Left lung (tissue), 10 donors: ENCODE data around the gene EXOC7. TPM values are rescaled to one million over a fixed set of nuclear protein-coding genes. Genes with fewer than 3 reads are reported as not detected.
A peak's percentile ranks its signal among the peaks of the same experiment; 100 is the strongest.

Experiments used
- ATAC-seq: fragments of 200-7000 bp; cut with Tn5 transposase; one replicate; pipeline ENCODE4 v1.9.1; 2020; ENCODE audit warnings: moderate library complexity
- DNase-seq, 4 donors: peaks; one replicate each; pipeline ENCODE4 v3.0.0-alpha.2; 2013 to 2020
- H3K27ac ChIP-seq, 2 donors: fragments of 200-600 bp; sonication (generic) in 1 of 2; one replicate each; pipeline versions ENCODE4 v1.5.0 to v1.8.0; 2020 to 2021
- H3K27me3 ChIP-seq, 2 donors: fragments of 200-600 bp; sonication (generic) in 1 of 2; one replicate each; pipeline versions ENCODE4 v1.5.0 to v1.8.0; 2020 to 2021
- H3K36me3 ChIP-seq, 2 donors: fragments of 200-600 bp; sonication (generic) in 1 of 2; one replicate each; pipeline versions ENCODE4 v1.5.0 to v1.8.0; 2020 to 2021
- H3K4me1 ChIP-seq, 2 donors: fragments of 200-600 bp; one replicate each; pipeline ENCODE4 v1.8.0; 2021
- H3K4me3 ChIP-seq, 2 donors: fragments of 200-600 bp; sonication (generic) in 1 of 2; one replicate each; pipeline versions ENCODE4 v1.5.0 to v1.8.0; 2020 to 2021; ENCODE audit warnings: mild to moderate bottlenecking in 1 of 2
- H3K9me3 ChIP-seq, 2 donors: fragments of 200-600 bp; sonication (generic) in 1 of 2; one replicate each; pipeline versions ENCODE4 v1.5.0 to v1.8.0; 2020 to 2021
- CTCF ChIP-seq, 2 donors: fragments of 200-600 bp; sonication (generic) in 1 of 2; IDR thresholded peaks; one replicate each; pipeline versions ENCODE4 v1.5.0 to v1.8.0; 2021; ENCODE audit warnings: antibody characterized with exemption in 2 of 2
- intact Hi-C, 2 donors: fragments of 100-400 bp; cut with DNase I; formaldehyde crosslinking; loops; one replicate each; pipeline versions ENCODE4 v1.11.2 to v1.14.2; 2022
- polyA plus RNA-seq, 6 donors: library from polyadenylated mRNA; unstranded; fragments of 120-200 nt; gene quantifications; one replicate each; pipeline ENCODE4 v1.2.1, GENCODE V29; 2013; ENCODE audit not compliant: insufficient read length in 6 of 6
- total RNA-seq, 2 donors: library from RNA; stranded (reverse); fragmentation: NEBNext Ultra II Directional; extraction: Animal tissue kit (Norgen Biotek cat#: 25700); gene quantifications; one replicate each; pipeline ENCODE4 v1.2.1, GENCODE V29; 2021
- donor health status: DM: no; HTN: yes; CAD: no.
- donor health status: DM: no; HTN: no; CAD: no.

The EXOC7 gene
- total and polyA plus RNA-seq, 8 donors, result 114 to 178 (median 162) TPM

DNA sequence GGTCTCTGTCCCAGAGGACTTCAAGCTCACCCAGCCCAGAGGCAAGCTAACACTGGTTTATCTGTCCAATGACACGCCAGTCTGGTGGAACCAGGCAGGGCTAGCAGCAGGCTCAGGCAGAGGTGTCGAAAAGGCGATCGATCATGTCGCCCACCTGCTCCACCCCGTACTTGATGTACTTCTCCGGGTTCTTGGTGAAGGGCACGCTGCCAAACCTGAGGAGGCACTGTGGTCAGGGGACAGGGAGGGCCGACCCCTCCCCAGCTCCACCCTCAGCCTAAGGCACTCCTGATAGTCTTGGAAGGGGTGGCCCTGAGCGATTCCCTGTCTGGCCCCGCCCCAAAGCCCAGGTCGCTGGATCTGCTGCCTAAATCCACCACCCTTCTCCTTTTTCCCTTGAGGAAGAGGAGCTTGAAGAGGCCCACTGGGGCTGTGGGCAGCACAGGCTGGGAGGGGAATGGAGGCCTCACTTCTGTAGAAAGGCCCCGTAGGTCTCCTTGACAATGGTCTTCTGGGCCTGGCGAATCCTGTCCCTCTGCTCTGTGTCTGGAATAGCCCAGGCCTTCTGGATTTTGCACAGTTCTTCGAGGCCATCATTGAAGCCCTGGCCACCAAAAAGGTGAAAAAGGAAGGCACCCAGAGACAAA lies 19.9 kb downstream of the EXOC7 start:
- Histone ChIP-seq H3K4me3 (no peak overlapping the region), H3K4me1 (peaks cover 0 to 2% of the 10 kb centered on the region in 2 donors), H3K27me3 (peaks cover 14 to 21% of the 10 kb centered on the region in 2 donors), H3K27ac (no peak overlapping the region), H3K9me3 (no peaks in the 10 kb centered on the region), H3K36me3 (peaks cover 3 to 72% of the 10 kb centered on the region in 2 donors)
- ATAC-seq, result no peak
- no peak for TF ChIP-seq CTCF (IDR thresholded peaks at IDR 0.05)
- intact Hi-C loops, result no loop called here
- peak in 1 of 4 donors; percentile 61 for DNase-seq

DNA sequence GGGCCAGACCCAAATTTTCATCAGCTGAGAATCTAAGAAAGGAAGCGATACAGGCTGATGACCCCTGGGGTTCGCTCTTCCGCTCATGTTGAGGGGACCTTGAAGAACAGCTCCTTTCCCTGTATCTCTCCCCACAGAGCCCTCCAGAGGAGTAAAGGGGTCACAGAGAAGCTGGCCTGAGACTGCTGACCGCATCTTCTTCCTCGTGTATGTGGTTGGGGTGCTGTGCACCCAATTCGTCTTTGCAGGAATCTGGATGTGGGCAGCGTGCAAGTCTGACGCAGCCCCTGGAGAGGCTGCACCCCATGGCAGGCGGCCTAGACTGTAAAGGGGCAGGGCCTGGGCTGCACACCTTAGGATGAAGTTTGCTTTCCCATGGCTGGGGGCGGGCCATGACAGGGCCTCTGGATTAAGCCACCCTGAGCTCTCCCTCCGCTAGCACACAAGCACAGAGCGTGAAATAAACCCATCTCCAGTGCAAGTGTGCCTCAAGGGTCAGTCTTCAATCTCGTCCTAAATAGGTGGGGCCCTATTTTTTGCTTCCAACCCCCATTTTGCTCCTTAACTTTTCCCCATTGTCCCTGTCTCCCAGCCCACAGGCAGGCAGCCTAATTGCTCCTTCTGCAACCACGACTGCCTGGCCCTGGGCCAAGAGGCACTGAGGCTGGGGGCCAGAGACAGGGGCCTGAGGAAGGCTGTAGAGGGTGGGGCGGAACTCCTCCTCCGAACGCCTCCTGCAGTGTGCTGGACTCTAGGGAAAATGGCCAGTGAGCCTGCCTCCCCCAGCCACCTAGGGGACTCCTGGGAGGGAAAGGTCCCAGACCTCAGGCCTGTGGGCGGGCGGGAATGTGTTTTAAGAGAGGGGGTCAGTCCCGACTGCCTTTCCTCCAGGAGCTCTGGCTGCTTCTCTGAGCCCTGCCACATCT lies 21.0 kb downstream of the EXOC7 start:
- peaks cover 3 to 61% of the 10 kb centered on the region in 2 donors for H3K36me3 ChIP-seq
- DNase-seq (peak in 1 of 4 donors; percentile 76), ATAC-seq (no peak)
- no peaks in the 10 kb centered on the region for H3K9me3 ChIP-seq
- TF ChIP-seq CTCF (IDR thresholded peaks at IDR 0.05), result no peak
- no peak overlapping the region for H3K27ac ChIP-seq
- peaks cover 24 to 32% of the 10 kb centered on the region in 2 donors for H3K27me3 ChIP-seq
- H3K4me1 ChIP-seq, result peaks cover 0 to 7% of the 10 kb centered on the region in 2 donors
- intact Hi-C loops, result no loop called here
- no peak overlapping the region for H3K4me3 ChIP-seq

GRCh38 chr17:76081295-76082210 lies 22.0 kb downstream of the EXOC7 start:
- H3K4me1 ChIP-seq, result peaks cover 3 to 18% of the 10 kb centered on the region in 2 donors
- no peaks in the 10 kb centered on the region for H3K9me3 ChIP-seq
- ATAC-seq (no peak), DNase-seq (no peak)
- no peak overlapping the region for H3K27ac ChIP-seq
- H3K36me3 ChIP-seq, result peaks cover 3 to 50% of the 10 kb centered on the region in 2 donors
- no peak for TF ChIP-seq CTCF (IDR thresholded peaks at IDR 0.05)
- H3K27me3 ChIP-seq, result peaks cover 35 to 42% of the 10 kb centered on the region in 2 donors
- intact Hi-C loops, result no loop called here
- H3K4me3 ChIP-seq, result no peak overlapping the region

GRCh38 chr17:76080768-76081287 lies 22.8 kb downstream of the EXOC7 start:
- ATAC-seq (no peak), DNase-seq (no peak)
- H3K27ac ChIP-seq, result no peak overlapping the region
- no peak overlapping the region for H3K4me3 ChIP-seq
- intact Hi-C loops, result no loop called here
- peaks cover 42 to 49% of the 10 kb centered on the region in 2 donors for H3K27me3 ChIP-seq
- peaks cover 3 to 43% of the 10 kb centered on the region in 2 donors for H3K36me3 ChIP-seq
- no peak for TF ChIP-seq CTCF (IDR thresholded peaks at IDR 0.05)
- peaks cover 3 to 25% of the 10 kb centered on the region in 2 donors for H3K4me1 ChIP-seq
- H3K9me3 ChIP-seq, result no peaks in the 10 kb centered on the region
